ENCODE measurements around the gene UNC5A. TPM values are rescaled to one million over a fixed set of nuclear protein-coding genes. Genes with fewer than 3 reads are reported as not detected.

Gene UNC5A
- total and polyA plus RNA-seq, 10 of the 15 experiments (the other 5 are each of a cell fraction or from before 2014, with no cell fraction given): not detected

DNA sequence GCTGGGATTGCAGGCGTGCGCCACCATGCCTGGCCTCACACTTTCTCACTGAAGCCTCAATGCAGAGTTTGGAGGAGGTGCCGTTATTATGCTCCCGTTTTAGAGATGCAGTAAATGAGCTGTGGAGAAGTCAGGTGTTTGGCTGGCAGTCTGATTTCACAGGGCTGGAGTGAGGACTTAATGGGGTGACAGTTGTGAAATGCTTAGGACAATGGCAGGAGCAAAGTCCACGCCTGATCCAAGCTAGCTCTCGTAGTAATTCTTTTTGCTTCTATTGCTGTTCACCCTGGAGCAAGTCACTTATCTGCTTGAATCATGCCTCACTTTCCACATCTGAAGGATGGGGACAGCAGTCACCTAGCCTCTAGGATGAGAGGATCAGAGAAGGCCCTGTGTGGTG, 21.8 kb downstream of the UNC5A start:
- Histone ChIP-seq H3K36me3 (ENCODE audit: control insufficient read depth in 2 of 2, insufficient read depth in 2 of 2, low read length in 1 of 2) (no peaks in the 10 kb centered on the region), H3K79me2 (ENCODE audit: control insufficient read depth, insufficient read depth, low read length) (no peaks in the 10 kb centered on the region), H2AFZ (ENCODE audit: control insufficient read depth, low read depth, low read length) (no peak overlapping the region), H3K4me2 (ENCODE audit: control insufficient read depth, insufficient read depth) (no peak overlapping the region), H3K27ac (ENCODE audit: control insufficient read depth, insufficient read depth) (no peak overlapping the region), H3K4me3 (no peak overlapping the region), H3K27me3 (replicated peaks in 1 of 2; ENCODE audit: control insufficient read depth in 2 of 2, insufficient read depth in 2 of 2, low read length in 1 of 2) (no peaks in the 10 kb centered on the region; a peak in 2 of 4 replicates), H4K20me1 (ENCODE audit: control insufficient read depth, insufficient read depth) (no peaks in the 10 kb centered on the region), H3K4me1 (ENCODE audit: control insufficient read depth, insufficient read depth, low read length) (no peaks in the 10 kb centered on the region), H3K9me3 (replicated peaks; ENCODE audit: control insufficient read depth, insufficient read depth, low read length) (no peaks in the 10 kb centered on the region), H3K9ac (ENCODE audit: control insufficient read depth, insufficient read depth, low read length) (no peak overlapping the region)
- 65% methylated on average over 6 of the region's 6 CpGs for WGBS (ENCODE audit: insufficient coverage, insufficient replicate concordance, low lambda C conversion rate, missing lambda C conversion rate)
- SMC1A ChIA-PET (ENCODE audit: uncharacterized antibody, unreplicated experiment): no interaction called here
- FAIRE-seq: no peak
- ATAC-seq: no peak
- CTCF ChIA-PET: no interaction called here
- RAD21 ChIA-PET (ENCODE audit: unreplicated experiment): no interaction called here
- no TSS peak for BruUV-seq (replicated peaks)
- DNase-seq (ENCODE audit: low read depth, low spot score): no peak
- in situ Hi-C loops (cut with MboI): no loop called here
- TF ChIP-seq CBX3 (IDR thresholded peaks at IDR 0.05; ENCODE audit: borderline replicate concordance, low read depth) (no peak), FOXK2 (IDR thresholded peaks at IDR 0.05) (no peak), TARDBP (IDR thresholded peaks at IDR 0.05; ENCODE audit: borderline replicate concordance) (no peak), POLR2AphosphoS2 (IDR thresholded peaks at IDR 0.05; ENCODE audit: low read depth, low read length) (no peak), ZNF217 (IDR thresholded peaks at IDR 0.05) (no peak), SMC3 (IDR thresholded peaks at IDR 0.05; ENCODE audit: borderline replicate concordance, low read length) (no peak), LARP7 (IDR thresholded peaks at IDR 0.05) (no peak), EZH2 (IDR thresholded peaks at IDR 0.05; ENCODE audit: borderline replicate concordance, control insufficient read depth, low read depth, low read length) (no peak), JUNB (IDR thresholded peaks at IDR 0.05) (no peak), SPI1 (IDR thresholded peaks at IDR 0.05; ENCODE audit: borderline replicate concordance, insufficient read depth, low read depth, low read length) (no peak), ZBED1 (IDR thresholded peaks at IDR 0.05; ENCODE audit: borderline replicate concordance) (no peak), STAT1 (conservative IDR thresholded peaks at IDR 0.05) (no peak)
- TF ChIP-seq, protein P1, sequence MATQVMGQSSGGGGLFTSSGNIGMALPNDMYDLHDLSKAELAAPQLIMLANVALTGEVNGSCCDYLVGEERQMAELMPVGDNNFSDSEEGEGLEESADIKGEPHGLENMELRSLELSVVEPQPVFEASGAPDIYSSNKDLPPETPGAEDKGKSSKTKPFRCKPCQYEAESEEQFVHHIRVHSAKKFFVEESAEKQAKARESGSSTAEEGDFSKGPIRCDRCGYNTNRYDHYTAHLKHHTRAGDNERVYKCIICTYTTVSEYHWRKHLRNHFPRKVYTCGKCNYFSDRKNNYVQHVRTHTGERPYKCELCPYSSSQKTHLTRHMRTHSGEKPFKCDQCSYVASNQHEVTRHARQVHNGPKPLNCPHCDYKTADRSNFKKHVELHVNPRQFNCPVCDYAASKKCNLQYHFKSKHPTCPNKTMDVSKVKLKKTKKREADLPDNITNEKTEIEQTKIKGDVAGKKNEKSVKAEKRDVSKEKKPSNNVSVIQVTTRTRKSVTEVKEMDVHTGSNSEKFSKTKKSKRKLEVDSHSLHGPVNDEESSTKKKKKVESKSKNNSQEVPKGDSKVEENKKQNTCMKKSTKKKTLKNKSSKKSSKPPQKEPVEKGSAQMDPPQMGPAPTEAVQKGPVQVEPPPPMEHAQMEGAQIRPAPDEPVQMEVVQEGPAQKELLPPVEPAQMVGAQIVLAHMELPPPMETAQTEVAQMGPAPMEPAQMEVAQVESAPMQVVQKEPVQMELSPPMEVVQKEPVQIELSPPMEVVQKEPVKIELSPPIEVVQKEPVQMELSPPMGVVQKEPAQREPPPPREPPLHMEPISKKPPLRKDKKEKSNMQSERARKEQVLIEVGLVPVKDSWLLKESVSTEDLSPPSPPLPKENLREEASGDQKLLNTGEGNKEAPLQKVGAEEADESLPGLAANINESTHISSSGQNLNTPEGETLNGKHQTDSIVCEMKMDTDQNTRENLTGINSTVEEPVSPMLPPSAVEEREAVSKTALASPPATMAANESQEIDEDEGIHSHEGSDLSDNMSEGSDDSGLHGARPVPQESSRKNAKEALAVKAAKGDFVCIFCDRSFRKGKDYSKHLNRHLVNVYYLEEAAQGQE (IDR thresholded peaks at IDR 0.05; ENCODE audit: low read depth, low read length): no peak
- intact Hi-C loops (cut with micrococcal nuclease; ENCODE audit: unreplicated experiment): no loop called here
- POLR2A ChIA-PET: no interaction called here

All from GM12878 (cell line).